ENCODE measurements around the gene DTNBP1.

GRCh38 chr6:15513131-15513771, 149.6 kb downstream of the DTNBP1 start:
- TF ChIP-seq, protein P1, sequence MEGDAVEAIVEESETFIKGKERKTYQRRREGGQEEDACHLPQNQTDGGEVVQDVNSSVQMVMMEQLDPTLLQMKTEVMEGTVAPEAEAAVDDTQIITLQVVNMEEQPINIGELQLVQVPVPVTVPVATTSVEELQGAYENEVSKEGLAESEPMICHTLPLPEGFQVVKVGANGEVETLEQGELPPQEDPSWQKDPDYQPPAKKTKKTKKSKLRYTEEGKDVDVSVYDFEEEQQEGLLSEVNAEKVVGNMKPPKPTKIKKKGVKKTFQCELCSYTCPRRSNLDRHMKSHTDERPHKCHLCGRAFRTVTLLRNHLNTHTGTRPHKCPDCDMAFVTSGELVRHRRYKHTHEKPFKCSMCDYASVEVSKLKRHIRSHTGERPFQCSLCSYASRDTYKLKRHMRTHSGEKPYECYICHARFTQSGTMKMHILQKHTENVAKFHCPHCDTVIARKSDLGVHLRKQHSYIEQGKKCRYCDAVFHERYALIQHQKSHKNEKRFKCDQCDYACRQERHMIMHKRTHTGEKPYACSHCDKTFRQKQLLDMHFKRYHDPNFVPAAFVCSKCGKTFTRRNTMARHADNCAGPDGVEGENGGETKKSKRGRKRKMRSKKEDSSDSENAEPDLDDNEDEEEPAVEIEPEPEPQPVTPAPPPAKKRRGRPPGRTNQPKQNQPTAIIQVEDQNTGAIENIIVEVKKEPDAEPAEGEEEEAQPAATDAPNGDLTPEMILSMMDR (IDR thresholded peaks at IDR 0.05): no peak
- no peak for TF ChIP-seq POLR2A (IDR thresholded peaks at IDR 0.05)
